GM21723 (cell line): ENCODE results near the gene SERTAD4.

Experiments
- ATAC-seq: cut with Tn5 transposase; IDR thresholded peaks from one replicate; pipeline ENCODE4 v1.9.1; 2021; ENCODE audit warnings: mild to moderate bottlenecking, moderate library complexity; ENCODE audit not compliant: unreplicated experiment

SERTAD4 gene

DNA sequence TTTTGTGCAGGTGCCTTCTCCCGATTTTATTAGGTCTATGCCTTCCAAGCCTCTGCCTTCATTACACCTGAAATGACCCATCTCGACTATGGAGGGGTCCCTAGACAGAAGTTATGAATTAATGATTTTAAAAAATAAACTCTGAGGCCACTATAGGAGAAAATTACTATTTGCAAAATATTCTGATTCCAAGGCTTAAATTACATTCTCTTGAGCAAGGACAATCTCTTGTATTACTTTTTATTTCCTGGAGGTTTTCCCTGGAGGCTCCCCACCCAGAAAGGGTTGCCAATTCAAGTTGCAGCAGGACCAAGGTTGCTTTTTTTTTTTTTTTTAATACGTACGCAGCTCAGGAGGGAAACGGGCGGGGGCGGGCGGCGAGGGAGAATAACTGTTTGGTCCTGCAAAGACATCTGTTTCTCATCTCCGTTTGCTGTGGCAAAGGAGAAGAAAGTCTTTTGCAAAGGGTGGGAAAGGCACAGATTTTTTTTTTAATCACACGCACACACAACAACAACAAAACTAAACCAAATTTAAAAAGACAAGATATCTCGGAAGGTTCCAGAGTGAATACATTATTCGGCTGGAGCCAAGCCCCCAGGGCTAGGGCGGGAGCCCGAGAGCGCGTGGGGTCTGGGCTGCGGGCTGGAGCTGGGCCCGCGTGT, 618 bp upstream of the SERTAD4 start:
- ATAC-seq, result no peak

DNA sequence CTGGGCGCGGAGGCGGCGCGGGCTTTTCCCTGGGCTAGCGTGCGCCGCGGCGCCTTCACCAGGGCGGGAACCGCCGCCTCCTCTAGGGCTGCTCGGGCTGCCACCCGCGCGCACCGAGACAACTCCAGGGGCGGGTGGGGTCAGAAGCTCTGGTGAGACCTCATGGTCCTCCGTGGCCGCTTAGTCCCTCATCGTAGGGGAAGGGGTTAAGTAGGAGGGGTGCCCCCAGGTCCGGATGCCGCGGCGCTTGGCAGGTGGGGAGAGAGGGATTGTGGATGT, 559 bp downstream of the SERTAD4 start:
- no peak for ATAC-seq

DNA sequence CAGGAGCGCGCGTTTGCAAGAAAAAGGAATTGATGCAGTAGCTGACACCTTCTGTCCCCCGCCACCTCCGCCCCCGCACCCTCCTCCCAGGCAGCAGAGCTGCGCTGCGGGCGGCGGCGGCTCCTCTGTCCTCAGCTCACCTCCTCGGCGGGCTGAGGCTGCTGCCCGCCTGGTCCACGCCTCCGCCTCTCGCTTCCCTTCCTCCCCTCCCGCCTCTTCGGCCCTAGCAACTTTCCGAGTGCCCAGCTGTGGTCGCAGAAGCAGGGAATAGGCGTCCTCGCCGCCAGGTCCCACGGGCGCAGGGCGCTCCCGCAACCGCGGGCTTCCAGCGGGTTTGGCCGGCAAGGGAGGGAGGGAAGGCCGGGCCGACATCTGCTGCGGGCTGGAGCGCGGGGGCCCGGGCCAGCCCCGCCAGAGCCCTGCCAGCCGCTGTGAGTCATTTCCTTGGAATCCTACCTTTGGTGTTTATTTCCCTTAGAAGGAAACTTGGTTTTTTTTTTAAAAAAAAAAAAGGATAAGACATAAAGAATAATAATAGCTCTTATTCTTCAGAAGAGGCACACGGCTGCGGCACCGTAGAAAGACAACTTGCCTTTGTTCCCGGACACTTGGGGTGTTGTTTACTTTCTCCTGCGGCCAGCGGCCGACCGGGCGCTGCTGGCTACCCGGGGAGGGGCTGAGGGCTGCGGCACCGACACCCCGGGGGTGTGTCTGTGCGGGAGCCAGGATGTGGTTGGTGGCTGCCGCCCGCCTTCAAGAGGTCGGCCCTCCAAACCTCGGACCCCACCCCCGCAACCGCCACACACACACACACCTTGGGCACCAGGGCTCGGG, 1.1 kb downstream of the SERTAD4 start:
- ATAC-seq, result no peak

DNA sequence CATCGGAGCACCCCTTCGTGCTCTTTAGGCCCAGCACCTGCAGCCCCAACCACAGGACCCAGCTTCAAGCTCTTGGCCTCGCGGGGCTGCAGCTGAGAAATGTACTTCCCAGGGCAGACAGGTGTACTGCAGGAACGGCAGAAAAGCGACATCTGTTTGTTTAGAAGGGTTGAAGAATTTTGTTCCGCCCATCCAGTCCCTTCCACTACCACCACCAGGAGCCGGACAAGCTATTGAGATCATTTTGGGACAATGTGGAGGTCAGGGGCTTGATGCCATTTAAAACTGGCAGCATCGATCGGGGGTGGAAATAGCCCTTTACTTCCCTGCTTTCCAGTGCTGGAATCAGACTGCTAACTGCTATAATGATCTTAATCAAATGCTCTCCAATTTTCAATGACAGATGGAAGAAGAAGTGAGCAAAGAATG, 1.7 kb downstream of the SERTAD4 start:
- ATAC-seq, result no peak

DNA sequence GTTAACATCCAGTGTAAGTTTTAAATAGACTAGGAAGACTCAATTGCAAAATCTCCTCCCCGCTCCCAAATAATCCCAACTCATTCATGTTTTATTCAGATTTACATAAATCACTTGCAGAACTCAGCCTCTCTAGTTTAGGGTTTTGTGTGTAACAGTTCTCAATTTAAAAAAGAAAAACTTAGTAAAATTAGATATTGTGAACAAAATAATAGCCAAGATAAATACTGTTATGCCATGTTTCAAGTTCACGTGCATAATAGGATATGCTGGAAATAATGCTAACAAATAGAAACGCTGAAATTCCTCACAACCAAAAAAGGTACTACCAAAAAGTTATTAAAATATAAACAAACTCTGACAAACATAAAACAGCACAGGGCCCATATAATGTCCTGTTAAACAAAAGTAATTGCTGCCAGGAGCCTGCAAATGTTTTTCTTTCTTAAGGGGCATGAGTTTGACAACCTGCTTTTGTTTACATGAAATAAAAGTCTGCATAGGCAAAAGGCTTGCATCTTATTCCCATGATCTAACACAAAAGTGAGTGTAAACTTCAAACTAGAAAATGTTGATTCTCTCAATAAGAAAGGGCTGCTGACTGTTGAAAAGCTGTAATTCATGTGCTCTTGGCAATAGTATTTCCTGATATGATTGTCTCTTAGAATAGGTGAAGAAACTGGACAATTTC, 2.9 kb downstream of the SERTAD4 start:
- ATAC-seq, result no peak

DNA sequence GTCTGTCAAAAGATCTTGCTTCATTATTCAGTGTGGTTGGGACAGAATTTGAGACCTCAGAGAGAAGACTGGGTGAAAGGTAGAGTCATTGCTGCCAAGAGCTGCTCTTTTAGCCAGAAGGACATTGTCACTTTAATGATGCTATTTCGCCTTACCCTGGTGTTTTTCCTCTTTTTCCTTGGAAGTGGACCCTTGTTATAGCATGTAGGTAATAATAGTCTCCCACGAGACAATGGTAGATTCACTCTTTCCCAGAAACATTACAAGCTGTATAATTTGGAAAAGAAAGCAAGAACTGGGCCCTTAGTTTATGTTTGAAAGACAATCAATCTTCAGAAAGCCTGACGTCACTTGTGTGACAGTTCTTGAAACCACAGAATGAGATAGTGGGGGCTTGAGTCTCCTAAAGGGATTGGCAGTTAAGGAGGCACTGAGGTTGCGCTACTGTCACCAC, 3.8 kb downstream of the SERTAD4 start:
- ATAC-seq, result no peak

DNA sequence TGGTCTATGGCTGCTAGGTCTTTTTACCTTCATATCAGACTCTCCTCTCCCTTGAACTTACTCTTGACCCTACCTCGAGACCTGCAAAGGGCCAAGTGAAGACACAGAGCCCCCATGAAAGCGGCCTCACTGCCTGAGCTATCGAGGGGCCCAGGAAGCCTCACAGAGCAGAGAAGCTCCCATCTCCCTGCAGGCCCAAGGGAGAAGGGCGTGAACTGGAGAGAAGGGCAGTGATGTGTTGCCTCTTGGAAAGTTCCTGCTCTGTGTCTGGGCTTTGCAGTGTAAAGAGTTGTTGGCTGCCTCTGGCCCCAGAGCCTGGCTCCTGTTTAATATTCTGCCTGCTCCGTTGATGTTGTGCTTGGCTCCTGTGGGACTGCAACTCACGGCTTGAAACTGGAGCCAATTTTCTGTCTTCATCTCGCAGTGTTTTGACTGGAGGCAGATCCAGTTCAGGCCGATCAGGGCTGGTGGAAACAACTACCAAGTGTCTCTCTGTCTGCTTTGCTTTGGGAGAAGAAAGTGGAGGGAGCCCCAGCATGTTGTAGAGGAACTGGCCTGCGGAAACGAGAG, 4.3 kb downstream of the SERTAD4 start:
- no peak for ATAC-seq

DNA sequence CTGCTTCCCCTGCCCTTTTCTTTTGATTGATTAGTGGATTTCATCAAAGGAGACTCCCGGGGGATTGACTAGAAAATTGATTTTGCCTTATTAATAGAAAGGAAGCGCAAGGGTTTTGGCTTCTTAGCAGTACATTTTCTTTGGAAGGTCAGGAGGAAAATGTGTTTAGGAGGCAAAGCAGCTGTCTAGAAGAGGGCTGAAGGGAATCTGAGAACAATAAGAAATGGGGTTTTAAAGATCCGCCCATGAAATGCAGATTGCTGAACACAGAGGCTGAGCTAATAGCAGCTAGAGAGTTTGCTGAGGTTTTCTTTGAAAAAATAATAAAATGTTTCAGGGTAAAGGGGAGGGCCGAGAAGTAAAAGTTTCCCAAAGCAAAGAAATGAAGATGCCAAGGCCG, 4.9 kb downstream of the SERTAD4 start:
- ATAC-seq, result no peak

DNA sequence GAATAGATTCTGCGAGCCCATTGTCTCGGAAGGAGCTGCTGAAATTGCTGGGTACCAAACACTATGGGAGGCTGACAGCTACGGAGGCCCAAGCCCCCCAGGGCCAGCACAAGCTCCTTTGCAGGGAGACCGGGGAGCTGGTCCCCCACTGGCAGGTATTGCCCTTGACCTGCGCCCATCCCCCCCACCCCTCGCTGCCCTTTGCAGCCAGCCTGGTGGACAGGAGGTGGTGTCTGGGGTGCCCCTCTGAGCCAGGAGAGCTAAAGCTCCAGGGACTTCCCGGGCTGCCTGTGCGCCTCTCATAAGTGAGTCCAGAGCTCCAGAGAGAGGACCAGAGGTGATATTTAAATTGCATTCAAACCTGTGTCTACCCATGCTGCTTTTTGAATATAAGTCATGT, 5.4 kb downstream of the SERTAD4 start:
- ATAC-seq, result no peak

DNA sequence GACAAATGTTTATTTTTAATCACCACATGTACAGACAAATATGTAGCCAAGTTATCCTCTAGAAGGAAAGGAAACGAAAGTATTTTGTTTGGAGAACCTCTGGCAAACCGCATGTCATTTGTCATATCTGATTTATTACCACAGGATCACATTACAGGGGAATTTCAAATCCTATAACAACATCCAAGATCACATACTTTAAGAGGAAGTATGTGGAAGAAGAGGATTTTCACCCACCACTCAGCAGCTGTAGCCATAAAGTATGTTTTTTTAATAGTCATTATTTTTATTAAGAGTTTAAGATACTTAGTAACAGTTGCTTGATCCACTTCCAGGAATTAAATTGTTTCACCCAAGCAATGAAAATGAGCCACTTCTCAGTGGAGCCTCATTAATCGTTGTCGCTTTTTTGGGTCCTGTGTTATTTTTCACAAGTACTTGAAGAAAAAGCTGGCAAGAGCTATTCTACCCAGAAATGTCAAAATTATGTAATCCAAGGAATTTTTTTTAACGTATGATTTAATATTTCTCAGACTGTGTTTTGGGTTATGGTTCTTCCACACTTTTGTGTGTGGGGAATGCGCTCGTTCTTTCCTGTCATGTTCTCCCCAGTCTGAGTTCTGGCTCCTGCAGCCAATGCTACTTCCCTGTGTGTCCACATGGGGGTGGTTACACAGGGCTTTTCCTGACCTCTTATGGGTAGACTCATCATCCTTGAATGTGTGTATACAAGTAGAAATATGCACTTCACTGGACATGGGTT, 6.9 kb downstream of the SERTAD4 start:
- ATAC-seq, result no peak

DNA sequence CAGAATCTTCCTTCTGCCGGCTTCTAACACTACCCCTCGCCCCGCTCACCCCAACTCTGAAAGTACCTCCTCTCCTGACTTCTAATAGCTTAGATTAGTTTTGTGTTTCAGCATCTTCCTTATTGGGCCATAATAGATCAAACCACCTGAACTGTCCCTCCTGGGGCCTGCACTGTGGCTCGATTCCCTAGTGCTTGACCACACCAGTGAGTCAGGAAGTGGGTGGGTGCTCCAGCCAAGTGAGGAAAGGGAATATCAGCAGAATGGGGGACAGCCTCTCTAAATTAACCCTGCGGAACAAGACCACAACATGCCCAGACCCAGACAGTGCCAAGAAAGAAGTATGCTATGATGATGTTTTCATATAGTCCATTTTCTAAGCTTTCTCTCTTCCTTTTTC, 8.5 kb downstream of the SERTAD4 start:
- ATAC-seq, result no peak

DNA sequence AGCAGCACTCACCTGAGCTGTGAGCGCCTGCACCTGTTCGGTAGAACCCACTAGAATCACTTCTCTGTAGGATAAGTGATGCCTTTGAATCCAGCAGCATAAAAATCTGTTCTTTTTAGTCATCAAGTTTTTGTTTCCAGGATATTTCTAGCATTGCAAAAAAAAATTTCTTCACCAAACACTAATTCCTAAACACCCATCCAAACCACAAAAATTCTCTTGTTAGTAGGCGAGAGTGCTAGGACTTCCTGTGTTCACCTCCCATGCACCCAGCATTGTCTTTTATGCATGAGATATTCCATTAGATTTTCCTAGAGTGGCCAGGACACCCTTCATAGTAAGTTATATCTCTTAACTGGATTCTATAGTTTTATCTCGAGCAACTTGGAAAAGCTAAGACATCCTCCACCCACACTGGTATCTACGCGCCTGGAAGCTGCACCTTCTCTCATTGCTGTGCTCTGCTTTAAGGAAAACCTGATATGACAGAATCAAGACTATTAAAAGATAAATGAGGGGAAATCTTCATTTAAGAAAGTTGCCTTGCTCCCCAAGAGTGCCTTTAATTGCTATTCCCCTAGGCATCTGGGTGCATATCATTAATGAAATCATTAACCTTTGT, 12.3 kb downstream of the SERTAD4 start:
- no peak for ATAC-seq

DNA sequence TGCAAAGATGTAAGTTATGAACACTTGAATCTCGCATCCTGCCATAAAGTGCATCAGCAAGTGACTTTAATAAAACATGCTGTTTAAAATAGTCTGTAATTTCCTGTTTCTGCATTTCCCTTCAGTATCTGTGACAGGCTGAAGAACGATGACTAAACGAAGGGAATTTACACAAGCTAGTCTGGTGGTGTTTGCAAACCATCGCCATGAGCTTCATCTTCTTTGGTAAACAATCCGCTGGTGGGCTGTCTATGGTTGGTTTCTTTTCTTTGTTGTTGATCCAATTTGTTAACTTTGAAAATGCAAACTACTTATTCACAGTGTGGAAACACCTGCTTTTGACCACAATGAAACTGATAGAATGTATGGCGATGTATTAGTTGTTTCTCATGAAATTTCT, 13.9 kb downstream of the SERTAD4 start:
- ATAC-seq, result peak; percentile 53

DNA sequence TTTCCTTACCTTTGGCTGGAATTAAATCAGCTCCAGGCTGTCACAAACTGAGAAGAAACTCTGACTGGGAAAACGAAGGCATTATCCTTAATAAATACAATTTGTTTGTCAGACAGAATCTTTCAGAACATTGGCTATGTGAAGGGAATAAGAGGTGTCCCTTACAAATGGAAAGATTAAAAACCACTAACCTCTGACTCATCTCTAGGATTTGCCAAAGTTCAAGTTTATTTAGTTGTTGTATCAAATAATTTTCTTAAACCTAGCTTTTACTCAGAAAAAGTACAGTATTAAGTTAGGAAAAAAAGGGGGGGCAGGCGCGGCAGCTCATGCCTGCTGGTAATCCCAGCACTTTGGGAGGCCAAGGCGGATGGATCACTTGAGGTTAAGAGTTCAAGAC, 15.7 kb downstream of the SERTAD4 start:
- ATAC-seq, result no peak

DNA sequence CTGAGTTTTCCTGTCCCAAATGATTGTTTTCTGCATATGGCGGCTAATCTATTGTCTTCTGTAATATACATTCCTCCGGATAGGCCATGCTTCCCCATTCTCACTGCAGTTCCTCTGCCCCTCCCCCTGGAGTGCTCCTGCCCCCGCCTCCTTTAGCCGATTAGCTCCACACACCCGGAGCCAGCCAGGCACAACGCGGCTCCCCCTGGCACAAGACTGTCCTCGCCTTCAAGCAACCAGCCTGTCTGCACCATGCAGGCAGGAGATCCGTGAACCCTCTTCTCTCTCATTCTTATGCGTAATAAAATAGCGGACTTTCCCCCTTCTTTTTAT, 18.0 kb downstream of the SERTAD4 start:
- no peak for ATAC-seq

DNA sequence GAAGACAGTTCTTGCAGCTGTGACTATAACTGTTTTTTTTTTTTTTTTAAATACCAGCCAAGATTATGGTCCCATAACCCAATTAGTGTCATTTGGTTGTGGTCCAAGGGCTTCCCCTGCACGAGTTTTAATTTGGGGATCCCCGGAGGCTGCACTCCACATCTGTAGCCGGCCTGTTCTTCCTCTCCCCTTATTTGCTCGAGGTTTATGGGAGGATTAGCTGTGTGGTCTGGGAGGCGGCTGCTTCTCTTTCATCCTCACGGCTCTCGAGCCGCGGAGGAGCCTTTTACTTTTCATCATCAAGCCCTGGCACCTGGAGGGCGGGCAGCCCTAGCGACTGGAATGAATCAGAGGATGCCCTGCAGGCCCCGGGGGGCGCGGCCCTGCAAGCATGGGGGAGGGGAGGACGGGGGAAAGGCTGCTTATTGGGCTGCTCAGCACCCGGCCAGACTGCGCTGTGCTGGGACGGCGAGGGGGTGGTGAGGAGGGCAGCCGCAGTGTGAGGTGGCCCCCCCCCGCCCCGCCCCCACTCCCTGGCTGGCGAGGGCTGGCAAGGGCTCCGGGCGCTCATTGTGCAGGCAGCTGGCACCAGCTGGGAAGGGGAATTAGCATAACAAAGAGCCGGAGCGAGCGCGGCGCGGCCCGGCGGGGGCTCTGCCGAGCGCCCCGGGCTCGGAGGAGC, 18.5 kb downstream of the SERTAD4 start:
- no peak for ATAC-seq

DNA sequence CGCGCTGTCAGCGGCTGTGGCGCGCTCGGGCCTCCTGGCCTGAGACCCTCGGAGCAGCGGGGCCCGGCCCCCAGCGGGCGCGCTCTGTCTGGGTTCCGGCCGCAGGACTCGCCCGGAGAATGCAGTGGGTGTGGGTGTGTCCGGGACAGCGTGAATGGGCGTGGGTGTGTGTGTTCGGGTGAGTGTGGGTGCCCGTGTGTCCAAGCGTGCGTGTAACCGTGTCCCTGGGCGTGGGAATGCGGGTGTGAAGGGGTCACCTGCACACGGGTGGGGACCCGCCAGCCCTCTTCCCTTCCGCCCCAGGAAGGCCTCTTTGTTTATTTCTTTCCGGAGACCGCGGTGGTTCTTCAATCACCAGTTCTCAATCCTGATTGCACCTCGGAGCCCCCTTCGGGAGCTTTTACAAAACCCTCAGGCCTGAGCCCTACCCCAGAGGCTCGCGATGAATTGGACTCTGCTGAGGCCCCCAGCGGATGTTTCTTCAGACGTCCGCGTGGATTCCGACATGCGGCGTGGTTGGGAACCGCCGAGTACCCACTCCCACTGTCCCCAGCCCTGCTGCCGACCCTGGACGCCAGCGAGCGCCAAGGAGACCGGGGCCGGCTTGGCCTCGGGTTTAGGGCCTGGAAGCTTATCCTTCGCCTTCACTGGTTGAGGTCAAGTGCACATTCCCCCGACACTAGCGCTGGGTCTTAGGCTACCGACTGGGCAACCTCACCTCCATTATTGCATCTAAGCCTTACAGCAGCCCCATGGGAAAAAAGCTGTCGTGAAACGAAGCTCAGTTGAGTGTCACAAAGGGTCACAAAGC, 19.3 kb downstream of the SERTAD4 start:
- no peak for ATAC-seq

DNA sequence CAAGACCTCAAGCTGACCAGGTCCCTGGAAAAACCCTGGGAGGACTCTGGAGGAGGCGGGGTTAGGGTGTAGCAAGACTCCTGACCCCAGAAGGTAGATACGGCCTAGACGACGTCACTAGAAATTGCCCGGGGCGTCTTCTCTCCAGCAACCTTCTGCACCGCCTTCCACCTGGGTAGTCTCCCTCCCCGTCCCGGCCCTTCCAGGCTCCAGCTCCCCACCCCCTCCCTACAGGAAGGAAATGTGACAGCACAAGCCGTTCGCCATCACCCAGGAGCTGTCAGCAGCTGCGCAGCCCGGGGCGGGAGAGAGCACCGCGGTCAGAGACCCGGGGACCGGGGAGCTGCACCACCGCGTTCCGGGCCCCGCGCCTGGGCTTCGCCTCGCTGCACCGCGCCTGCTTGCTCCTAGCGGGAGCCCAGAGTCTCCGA, 20.0 kb downstream of the SERTAD4 start:
- ATAC-seq, result no peak

DNA sequence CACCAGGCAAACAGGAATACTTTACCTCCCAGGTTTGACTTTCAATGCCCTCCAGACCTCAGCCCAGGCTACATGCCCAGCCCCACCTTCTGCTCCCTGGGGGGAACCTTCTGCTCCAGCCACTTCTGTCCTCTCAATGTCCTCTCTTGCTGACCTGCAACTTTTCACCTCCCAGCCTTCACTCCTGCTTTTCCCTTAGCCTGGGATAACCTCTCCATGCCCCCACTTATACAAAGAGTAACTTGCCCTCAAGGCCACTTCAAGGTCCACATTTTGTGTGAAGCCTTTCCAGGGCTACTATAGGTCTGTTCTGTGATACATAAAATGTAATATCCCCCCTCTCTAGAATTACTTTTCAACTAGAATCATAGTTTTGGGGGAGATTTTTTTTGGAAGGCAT, 21.7 kb downstream of the SERTAD4 start:
- ATAC-seq, result no peak
